Esophagus muscularis mucosa (tissue), 4 donors: Measurements from ENCODE around the gene PNMA1. TPM values are rescaled to one million over a fixed set of nuclear protein-coding genes. Genes with fewer than 3 reads are reported as not detected.
A peak's percentile ranks its signal among the peaks of the same experiment; 100 is the strongest.

Experiments
- DNase-seq: peaks from one replicate; pipeline ENCODE4 v3.0.0-alpha.2; 2017; ENCODE audit errors: extremely low spot score
- H3K27ac ChIP-seq, 4 donors: fragments of 200-600 bp; sonication (generic); replicated peaks in 1 of 4; 1 replicate in 3 of 4; 2 replicates in 1 of 4; pipeline ENCODE4 v1.5.1; 2016 to 2019; ENCODE audit warnings: mild to moderate bottlenecking in 1 of 4
- H3K27me3 ChIP-seq, 4 donors: fragments of 200-600 bp; sonication (generic); one replicate each; pipeline versions ENCODE4 v1.5.1 to v1.6.0; 2016 to 2019
- H3K36me3 ChIP-seq, 4 donors: fragments of 200-600 bp; sonication (generic); one replicate each; pipeline ENCODE4 v1.5.1; 2016 to 2019
- H3K4me1 ChIP-seq, 4 donors: fragments of 200-600 bp; sonication (generic); one replicate each; pipeline ENCODE4 v1.5.1; 2016 to 2019
- H3K4me3 ChIP-seq, 4 donors: fragments of 200-600 bp; sonication (generic); 1 replicate in 2 of 4; 2 replicates in 2 of 4; pipeline ENCODE4 v1.5.1; 2016 to 2019; ENCODE audit warnings: mild to moderate bottlenecking in 4 of 4, moderate library complexity in 1 of 4
- H3K9me3 ChIP-seq, 4 donors: fragments of 200-600 bp; sonication (generic); 1 replicate in 3 of 4; 2 replicates in 1 of 4; pipeline ENCODE4 v1.5.1; 2016 to 2019
- CTCF ChIP-seq, 3 experiments: fragments of 200-600 bp in 2 of 3; fragments of 450-650 bp in 1 of 3; sonication (generic) in 2 of 3; IDR thresholded peaks; one replicate each; pipeline ENCODE4 v1.5.1; 2017 to 2019; ENCODE audit warnings: antibody characterized with exemption in 3 of 3, mild to moderate bottlenecking in 2 of 3, moderate library complexity in 1 of 3
- EP300 ChIP-seq: sonication (generic); formaldehyde crosslinking; IDR thresholded peaks from one replicate; pipeline ENCODE4 v1.6.1; 2017; ENCODE audit warnings: antibody characterized with exemption
- POLR2A ChIP-seq: fragments of 450-650 bp; IDR thresholded peaks from one replicate; pipeline ENCODE4 v1.6.1; 2017; ENCODE audit warnings: antibody characterized with exemption, moderate library complexity, mild to moderate bottlenecking, low read depth
- POLR2AphosphoS5 ChIP-seq, 2 donors: sonication (generic); formaldehyde crosslinking; IDR thresholded peaks; one replicate each; pipeline ENCODE4 v1.6.1; 2017; ENCODE audit warnings: antibody characterized with exemption in 2 of 2
- WGBS: methylation state at CpG from one replicate; pipeline ENCODE4 v1.1.5; 2018; 5-methylcytosine and 5-hydroxymethylcytosine counted together
- intact Hi-C: fragments of 100-400 bp; cut with DNase I; formaldehyde crosslinking; loops from one replicate; pipeline ENCODE4 v1.15.1; 2023
- total RNA-seq, 4 donors: library from RNA; depleted of rRNA; stranded (reverse); fragments of >200 nt; gene quantifications; one replicate each; pipeline versions ENCODE4 v1.1.0 to v1.2.1, GENCODE V29; 2016

The PNMA1 gene
- total RNA-seq, 4 donors from 2014 or later, result 34.8 to 74.2 (median 55.0) TPM

- peaks cover 69 to 81% (median 74%) of the 10 kb centered on the region in 4 donors for H3K4me1 ChIP-seq
- no peaks in the 10 kb centered on the region for H3K9me3 ChIP-seq
Measured at GRCh38 chr14:73724696-73725095, 10.5 kb upstream of the PNMA1 start.

GRCh38 chr14:73723797-73724661 is 9.8 kb upstream of the PNMA1 start:
- Histone ChIP-seq H3K4me1 (peaks cover 68 to 80% (median 73%) of the 10 kb centered on the region in 4 donors), H3K9me3 (no peaks in the 10 kb centered on the region), H3K4me3 (peak overlapping the region in 2 of 4 donors; percentile 7 to 26), H3K27me3 (no peaks in the 10 kb centered on the region), H3K36me3 (peaks cover 50 to 91% (median 79%) of the 10 kb centered on the region in 4 donors), H3K27ac (peak overlapping the region; percentile 76 to 98 (median 90))
- TF ChIP-seq CTCF (IDR thresholded peaks at IDR 0.05) (peak; percentile 7 to 36 (median 10)), POLR2A (peak; percentile 57), POLR2AphosphoS5 (IDR thresholded peaks at IDR 0.05) (peak; percentile 75 to 86), EP300 (peak; percentile 63)
- DNase-seq, result peak; percentile 93
- intact Hi-C loops, result loop anchor here (10.0 kb wide), 1 partner anchor 161 kb away; the partner anchor contains the start of gene ZNF410
- 32% methylated on average over 12 of the region's 12 CpGs for WGBS

More at GRCh38 chr14:73724696-73725095, 10.5 kb upstream of the PNMA1 start:
- H3K36me3 ChIP-seq, result peaks cover 52 to 91% (median 78%) of the 10 kb centered on the region in 4 donors
- peak; percentile 66 for DNase-seq
- H3K27me3 ChIP-seq, result no peaks in the 10 kb centered on the region
- WGBS, result 76% methylated on average over 2 of the region's 2 CpGs
- no peak overlapping the region for H3K4me3 ChIP-seq
- TF ChIP-seq CTCF (IDR thresholded peaks at IDR 0.05) (no peak), POLR2A (no peak), POLR2AphosphoS5 (IDR thresholded peaks at IDR 0.05) (no peak), EP300 (no peak)
- H3K27ac ChIP-seq, result peak overlapping the region; percentile 76 to 98 (median 90)
- intact Hi-C loops, result loop anchor here (10.0 kb wide), 1 partner anchor 160 kb away; the partner anchor contains the start of gene ZNF410

GRCh38 chr14:73723406-73723796 is 9.2 kb upstream of the PNMA1 start:
- Histone ChIP-seq H3K4me1 (peaks cover 63 to 80% (median 72%) of the 10 kb centered on the region in 4 donors), H3K27ac (peak overlapping the region; percentile 76 to 98 (median 90)), H3K9me3 (no peaks in the 10 kb centered on the region), H3K36me3 (peaks cover 55 to 94% (median 84%) of the 10 kb centered on the region in 4 donors), H3K4me3 (peak overlapping the region in 1 of 4 donors; percentile 26), H3K27me3 (no peaks in the 10 kb centered on the region)
- TF ChIP-seq POLR2A, result no peak
- TF ChIP-seq CTCF (IDR thresholded peaks at IDR 0.05), result no peak
- TF ChIP-seq EP300, result no peak
- no peak for TF ChIP-seq POLR2AphosphoS5 (IDR thresholded peaks at IDR 0.05)
- intact Hi-C loops, result loop anchor here (10.0 kb wide), 1 partner anchor 161 kb away; the partner anchor contains the start of gene ZNF410
- DNase-seq, result no peak
- 77% methylated on average over 7 of the region's 7 CpGs for WGBS

- intact Hi-C loops, result loop anchor here (10.0 kb wide), 1 partner anchor 162 kb away; the partner anchor contains the start of gene ZNF410
- peak overlapping the region; percentile 76 to 98 (median 90) for H3K27ac ChIP-seq
- WGBS, result 90% methylated on average over 10 of the region's 10 CpGs
- H3K9me3 ChIP-seq, result no peaks in the 10 kb centered on the region
- H3K36me3 ChIP-seq, result peaks cover 57 to 94% (median 88%) of the 10 kb centered on the region in 4 donors
- peaks cover 65 to 81% (median 76%) of the 10 kb centered on the region in 4 donors for H3K4me1 ChIP-seq
- peak; percentile 53 for DNase-seq
- TF ChIP-seq POLR2A (no peak), CTCF (IDR thresholded peaks at IDR 0.05) (no peak), EP300 (no peak), POLR2AphosphoS5 (IDR thresholded peaks at IDR 0.05) (no peak)
- no peaks in the 10 kb centered on the region for H3K27me3 ChIP-seq
- no peak overlapping the region for H3K4me3 ChIP-seq
Measured at GRCh38 chr14:73722581-73722980, 8.4 kb upstream of the PNMA1 start.
